ENCODE results near the gene IZUMO4.
"Not testable (repeated sequence)": the region's sequence is repeated elsewhere in the genome, so short reads cannot be mapped to it uniquely, and the experiment has no call there.

Gene IZUMO4

GRCh38 chr19:2110822-2111221 is 14.1 kb downstream of the IZUMO4 start:
- no peak for DNase-seq

DNA sequence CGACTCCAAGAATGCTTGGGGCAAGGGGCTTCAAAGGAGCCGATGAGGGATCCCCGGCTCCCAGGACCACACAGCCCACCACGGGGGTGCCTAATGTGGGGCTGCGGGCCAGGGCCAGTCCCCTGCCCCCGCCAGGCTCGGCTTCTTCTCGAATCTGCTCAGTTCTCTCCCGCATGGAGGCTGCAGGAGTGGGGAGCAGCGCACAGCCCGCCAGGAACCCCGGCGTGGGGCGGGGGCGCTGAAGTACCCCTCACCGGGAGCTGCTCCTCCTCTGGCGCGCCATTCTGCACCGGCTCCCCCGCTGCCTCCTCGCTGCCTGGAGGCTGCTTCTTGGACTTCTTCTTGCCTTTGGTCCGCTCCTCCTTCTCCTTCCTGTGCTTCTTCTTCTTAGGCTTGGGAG is 14.7 kb downstream of the IZUMO4 start:
- no peak for DNase-seq

DNA sequence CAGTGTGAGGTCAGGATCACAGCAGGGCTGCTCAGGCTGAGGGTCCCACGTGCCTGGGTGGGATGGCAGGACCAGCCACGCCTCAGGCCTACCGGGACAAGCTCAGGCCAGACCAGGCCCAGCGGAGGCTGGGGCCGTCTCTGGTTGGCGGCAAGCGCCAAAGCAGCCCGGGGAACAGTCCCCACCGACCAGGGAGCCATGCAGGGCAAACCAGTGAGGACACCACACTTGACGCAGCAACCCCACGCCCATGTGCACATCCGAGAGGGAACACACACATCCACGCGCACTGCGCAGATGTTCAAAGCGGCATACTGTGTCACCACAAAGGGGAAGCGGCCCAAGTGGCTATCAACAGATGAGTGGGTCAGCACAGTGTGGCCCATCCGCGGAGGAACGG is 15.2 kb downstream of the IZUMO4 start:
- no peak for DNase-seq

GRCh38 chr19:2112516-2113320 is 16.0 kb downstream of the IZUMO4 start:
- DNase-seq = no peak

- DNase-seq = no peak
Measured at GRCh38 chr19:2113439-2114211, 16.9 kb downstream of the IZUMO4 start.

- no peak for DNase-seq
Measured at GRCh38 chr19:2114218-2114617, 17.5 kb downstream of the IZUMO4 start.

DNA sequence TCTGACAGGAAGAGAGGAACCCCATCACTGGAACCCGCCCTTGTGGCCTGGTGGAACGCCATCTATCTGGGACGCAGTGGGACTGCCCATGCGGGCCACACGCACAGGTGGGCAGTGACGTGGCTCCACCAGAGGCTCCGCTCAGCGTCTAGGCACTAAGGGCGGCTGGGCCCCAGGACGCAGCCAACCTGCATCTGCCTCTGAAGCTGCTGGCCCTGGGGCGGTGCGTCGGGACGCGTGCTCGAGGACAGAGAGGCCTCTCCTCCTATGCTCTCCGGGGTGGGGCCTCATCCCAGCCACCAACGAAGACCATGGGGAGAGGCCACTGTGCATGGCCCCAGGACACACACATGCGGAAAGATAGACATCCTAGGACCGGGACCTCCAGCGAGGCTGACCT is 18.1 kb downstream of the IZUMO4 start:
- DNase-seq = no peak

DNA sequence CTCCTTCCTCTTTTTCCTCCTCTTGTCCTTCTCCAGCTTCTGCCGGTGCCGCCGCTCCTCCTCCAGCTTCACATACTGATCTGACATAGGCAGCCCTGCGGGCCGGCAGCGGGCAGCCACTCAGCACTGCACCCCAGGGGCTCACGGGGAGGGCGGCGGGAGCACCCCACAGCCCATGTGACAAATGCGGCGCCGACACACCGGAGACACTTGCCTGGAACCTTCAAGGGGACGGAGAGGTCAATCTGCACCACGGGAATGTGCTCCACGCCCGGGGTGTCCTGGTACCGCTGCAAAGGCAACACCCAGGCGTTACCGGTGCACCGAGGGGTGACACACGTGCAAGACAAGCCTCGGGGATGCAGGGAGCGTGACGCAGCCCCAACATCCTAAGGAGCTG is 18.6 kb downstream of the IZUMO4 start:
- no peak for DNase-seq

DNA sequence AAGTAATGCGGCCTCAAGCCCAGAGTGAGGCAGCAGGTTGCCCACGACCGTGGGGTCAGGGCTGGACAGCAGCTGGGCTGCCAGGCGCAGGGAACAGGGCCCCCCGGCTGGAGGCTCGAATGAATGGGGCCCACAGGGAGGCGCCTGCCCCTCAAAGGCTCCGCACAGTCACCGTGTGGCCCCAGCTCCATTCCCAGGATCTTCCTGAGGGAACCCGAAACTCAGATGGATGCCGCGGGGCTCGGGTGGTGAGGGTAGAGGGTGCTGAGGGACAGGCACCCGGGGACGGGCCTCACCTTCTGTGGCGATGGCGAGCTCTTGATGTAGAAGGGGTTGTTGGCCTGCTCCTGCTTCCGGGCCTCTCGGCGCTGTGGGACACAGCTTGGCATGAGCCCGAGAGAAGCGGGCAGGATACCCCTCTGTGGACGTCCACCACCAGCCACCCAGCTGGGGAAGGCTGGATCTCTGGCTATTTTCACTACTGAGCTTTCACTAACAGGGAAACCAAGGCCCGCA is 19.3 kb downstream of the IZUMO4 start:
- DNase-seq = no peak

- no peak for DNase-seq
Measured at GRCh38 chr19:2116507-2116906, 19.8 kb downstream of the IZUMO4 start.

GRCh38 chr19:2117215-2117960 is 20.7 kb downstream of the IZUMO4 start:
- no peak for DNase-seq

GRCh38 chr19:2118438-2118837 is 21.7 kb downstream of the IZUMO4 start:
- DNase-seq = no peak

DNA sequence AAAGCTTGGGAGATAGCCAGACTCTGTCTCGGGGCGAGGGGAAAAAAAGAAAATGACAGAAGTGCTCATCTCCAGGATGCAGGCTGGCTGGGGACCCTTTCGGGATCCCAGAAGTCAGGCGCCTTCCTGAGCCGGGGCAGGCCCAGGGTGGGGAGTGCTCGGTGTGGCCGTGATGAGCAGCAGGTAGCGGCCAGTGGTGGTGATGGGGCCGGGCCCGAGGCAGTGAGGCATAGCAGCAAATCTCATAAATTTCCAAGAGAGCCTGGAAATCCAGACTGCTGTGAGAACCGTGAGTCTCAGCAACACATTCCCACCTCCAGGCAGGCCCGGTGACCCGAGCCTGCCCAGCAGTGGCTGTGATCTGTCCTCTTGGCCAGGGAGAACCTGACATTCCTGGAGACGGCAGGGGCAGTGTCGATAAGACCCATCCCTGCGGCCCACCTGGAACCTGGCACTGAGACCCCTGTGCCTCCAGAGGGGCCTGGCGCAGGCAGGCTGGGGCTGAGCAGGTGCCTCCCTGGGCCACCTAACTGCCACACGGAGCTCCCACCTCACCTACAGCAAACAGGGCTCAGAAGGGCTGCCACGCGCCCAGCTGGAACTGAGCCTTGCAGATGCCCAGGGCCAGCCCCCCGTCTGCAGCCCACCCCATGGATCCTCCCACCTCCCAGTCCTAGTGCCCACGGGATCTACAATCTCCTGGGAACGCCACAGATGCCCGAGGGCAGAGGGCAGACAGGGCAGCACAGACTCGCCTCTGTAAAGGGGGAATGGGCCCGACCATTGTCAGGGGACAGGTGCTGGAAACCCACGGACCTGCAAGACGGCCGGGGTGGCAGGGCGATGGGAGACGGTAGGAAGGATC is 23.4 kb downstream of the IZUMO4 start:
- no peak for DNase-seq

GRCh38 chr19:2120821-2121220 is 24.1 kb downstream of the IZUMO4 start:
- DNase-seq = no peak

DNA sequence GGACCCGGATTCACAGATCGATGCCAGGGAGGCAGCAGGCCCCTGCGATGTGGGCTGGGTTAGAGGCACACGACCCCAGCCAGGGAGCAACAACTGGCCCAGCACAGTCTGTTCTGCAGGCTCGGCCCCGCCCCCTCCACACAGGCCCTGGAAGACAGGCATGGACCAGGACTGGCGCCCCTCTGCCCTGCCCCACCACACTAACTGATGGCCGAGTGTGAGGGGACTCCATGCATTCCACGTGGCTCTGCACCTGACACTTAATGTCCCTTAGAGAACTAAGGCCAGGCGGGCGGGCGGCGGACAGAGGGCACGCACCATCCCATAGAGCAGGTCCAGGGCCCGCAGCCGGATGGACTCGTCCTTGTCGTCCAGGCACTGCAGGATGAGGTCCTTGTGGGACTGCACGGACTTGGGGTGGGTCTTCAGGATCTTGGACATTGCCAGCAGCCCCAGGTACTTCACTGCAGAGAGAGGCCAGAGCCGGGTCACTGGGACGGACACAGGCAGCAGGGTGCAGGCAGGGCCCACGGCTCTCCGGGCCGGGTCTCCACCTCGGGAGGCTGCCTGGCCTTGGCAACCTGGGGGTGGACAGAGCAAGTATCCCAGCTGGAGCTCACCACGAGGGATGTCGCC is 24.8 kb downstream of the IZUMO4 start:
- no peak for DNase-seq

- DNase-seq = no peak
Measured at GRCh38 chr19:2122251-2122650, 25.5 kb downstream of the IZUMO4 start.

DNA sequence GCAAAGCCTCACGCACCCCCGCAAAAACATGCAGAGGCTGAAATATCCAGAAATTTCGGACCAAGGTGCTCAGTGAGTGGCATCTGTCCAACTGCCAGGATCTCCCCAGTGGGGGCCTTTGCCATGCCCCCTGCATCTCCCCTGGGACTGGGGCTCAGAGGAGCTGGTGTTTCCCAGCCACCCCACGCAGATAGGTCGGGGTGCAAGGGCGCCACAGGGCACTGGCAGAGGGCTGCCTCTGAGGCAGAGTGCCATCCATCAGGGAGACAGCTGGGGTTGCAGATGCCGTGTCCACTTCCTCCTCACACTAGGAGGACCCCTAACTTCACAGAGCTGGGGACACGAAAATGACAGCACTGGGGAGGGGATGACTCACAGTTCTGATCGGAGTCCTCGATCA is 26.3 kb downstream of the IZUMO4 start:
- DNase-seq = no peak

DNA sequence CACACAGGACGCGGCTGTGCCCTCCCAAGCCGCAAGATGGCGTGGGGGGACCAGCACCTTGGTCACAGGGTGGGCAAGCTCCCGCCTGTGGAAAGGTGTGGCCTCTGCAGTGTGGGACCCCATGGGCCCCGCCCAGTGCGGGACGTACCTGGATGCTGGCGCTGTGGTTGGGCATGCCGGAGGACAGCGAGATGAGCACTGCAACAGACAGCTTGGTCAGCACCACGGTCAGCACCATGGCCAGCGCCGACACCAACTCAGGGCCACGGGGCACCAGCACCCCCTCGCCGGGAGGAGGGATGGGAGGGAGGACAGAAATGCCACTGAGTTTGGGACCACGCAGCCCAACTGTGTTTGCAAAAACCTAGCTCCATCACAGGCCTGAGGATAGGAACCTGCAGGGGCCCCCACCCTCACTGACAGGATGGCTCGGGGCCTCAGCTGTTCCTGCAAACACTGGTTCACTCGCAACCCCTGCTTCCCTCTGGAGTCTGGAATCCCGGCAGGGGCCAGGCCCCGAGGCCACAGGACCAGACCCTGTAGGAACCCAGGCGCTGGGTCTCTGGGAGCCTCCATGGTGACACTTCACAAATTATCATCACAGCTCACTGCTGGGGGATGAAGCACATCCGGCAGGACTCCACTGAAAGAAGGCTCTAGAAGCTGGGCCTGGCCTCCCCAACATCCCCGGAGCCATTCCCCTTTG is 27.1 kb downstream of the IZUMO4 start:
- DNase-seq = no peak

DNA sequence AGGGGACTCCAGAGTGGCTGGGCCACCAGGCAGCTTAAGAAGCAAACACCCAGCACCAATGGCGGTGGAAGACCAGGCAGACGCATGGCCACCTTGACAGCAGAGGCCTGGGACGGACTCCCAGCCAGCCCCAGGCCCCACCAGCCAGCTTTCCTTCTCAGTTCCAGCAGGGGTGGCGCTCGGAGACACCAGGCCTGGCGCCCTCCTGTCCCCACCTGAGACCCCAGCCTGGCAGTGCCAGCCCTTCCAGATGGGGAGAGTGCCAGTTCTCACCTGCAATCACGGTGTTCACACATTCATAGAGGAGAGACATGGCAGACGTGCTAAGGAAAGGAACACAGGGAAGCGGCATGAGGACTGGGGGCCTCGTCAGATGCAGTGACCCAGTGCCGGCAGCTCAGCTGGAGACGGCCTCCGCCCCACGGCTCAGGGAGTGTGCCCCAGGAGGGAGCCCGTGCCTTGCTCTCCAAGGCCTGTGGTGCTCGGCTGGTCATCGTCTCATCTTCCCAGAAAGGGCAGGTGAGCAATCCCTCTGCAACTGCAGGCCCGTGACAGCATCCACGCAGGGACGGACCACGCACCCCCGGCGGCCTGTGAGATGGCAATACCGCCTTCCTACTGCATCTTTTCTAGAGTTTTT is 30.3 kb downstream of the IZUMO4 start:
- DNase-seq = no peak

DNA sequence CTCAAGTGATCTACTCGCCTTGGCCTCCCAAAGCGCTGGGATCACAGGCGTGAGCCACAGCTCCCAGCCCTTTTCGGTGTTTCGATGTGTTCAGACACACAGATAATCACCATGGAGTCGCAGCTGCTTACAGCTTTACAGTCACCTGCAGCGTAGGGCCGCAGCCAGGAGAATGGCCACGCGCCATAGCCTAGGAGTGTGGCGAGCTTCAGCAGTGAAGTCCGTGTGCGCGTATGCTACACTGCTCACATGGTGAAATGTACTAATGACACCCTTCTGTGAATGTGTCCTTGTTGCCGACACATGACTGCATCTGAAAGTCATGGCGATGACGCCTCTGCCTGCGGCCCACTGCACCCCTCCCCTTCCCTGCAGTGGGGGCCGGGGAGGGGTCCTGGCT is 31.0 kb downstream of the IZUMO4 start:
- no peak for DNase-seq

GRCh38 chr19:2128252-2128651 is 31.5 kb downstream of the IZUMO4 start:
- DNase-seq = not testable (repeated sequence)
